Measurements from ENCODE around the gene LCLAT1.

The LCLAT1 gene

DNA sequence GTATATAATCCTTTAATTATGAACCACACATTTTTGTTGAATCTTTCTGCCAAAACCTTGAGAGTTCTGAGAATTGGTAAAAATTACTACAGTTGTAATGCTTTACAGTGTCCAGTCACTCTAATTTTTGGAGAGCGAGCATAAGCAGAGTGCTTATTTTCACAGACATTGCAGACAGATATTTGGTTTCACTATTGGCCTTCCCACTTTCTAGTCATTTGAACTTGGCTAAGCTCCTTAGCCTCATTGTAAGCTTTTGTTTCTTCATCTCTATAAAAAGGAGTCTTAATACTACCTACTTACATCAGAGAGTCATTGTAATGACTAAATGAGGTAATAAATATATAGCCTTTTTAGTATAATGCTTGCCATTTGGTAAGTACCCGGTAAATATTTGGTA, 80.4 kb downstream of the LCLAT1 start:
- no peak for DNase-seq

DNA sequence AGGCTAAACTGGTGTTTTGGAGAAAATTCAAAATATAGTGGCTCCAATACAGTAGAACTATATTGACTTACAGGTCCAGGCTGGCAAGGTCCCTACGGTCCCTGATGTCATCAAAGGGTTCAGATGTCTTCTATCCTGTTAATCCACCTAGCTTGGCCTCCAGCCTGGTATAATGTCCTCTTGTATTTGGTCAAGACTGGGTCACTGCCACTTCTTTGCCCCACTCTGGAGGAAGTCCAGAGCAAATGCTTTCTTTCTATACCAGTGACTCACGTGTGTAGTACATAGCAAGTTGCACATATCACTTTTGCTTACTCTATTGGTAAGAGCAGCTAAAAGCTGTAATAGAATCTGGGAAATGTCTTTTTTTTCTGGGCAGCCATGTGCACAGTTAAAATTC, 80.8 kb downstream of the LCLAT1 start:
- DNase-seq, result no peak

DNA sequence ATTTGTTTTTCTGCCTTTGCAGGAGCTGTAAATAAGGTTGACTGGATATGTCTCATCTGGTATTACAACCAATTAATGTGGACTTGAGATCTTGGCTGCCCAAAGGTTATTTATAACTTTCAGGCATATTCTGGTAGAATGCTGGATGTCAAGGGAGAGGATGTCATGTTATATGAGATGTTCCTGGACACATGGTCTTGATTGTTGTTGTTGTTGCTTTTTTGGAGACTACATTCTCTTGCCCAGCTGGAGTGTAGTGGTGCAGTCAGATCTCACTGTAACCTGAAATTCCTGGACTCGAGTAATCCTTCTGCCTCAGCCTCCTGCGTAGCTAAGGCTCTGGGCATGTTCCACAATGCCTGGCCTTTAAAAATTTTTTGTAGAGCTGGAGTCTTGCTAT, 83.3 kb downstream of the LCLAT1 start:
- DNase-seq, result no peak

DNA sequence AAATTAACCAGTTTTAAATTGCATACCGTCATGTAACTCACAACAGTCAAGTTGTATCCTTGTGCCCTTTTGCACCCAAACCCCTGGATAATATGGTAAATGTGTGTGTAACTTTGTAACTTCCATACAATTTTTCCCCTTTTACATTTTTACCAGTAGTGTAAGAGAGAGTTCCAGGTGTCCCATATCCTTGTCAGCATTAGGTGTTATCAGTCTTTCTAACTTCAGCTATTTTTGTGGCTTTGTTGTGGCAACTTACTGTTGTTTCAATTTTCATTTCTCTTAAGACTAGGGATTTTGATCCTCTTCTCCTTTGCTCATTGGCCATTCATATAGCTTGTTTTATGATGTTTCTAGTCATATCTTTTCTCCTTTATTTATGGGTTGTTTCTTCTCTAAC, 94.6 kb downstream of the LCLAT1 start:
- no peak for DNase-seq

DNA sequence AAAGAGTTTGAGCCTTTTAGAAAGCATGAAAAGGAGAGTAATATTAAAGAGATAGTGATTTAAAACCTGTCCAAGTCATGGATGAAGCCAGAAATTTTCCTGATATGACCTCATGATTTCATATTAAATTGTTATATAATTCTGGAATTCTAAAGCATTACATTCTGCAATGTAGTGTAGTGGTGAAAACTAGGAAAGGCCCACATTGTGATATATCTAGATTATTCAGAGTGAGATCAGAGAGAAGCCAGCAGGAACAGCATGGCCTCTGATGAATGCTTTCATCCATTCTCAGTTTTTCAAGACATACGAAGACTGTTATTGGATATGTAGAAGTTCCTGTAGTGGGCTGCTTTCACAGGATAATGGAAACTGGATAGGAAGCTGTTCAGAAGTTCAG, 98.8 kb downstream of the LCLAT1 start:
- DNase-seq, result no peak

DNA sequence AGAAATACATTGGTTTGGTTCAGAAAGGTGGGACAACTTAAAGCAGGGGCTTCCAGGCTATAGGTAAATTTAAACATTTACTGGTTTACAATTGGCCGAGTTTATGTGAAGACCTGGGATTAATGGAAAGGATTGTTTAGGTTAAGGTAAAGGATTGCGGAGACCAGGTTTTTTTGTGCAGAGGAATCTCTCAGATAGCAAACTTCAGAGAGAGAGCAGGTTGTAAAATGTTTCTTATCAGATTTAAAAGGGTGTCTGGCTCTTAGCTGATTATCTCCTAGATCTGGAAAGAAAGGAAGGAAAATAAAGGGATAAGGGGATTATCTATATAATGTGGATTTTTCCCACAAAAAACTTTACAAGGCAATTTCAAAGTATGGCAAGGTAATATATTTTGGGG, 101.3 kb downstream of the LCLAT1 start:
- no peak for DNase-seq

DNA sequence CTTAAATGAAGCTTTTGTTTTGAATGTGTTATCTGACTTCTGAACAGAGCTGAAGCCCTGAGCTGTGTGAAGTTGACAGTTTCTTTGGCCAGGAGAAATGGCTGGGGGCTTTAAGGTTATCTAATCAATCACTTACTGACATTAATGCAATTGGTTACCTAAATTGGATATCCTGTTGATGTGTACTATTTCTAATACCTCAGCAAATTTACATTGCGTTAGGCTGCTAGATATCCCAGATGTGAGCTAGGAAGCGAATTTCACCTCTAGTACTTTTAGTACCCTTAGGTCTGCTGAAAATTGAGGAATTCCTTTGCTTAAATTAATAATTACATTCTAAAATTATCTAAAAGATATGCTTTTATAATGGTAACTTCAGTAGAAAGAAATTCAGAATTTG, 102.0 kb downstream of the LCLAT1 start:
- DNase-seq, result no peak

DNA sequence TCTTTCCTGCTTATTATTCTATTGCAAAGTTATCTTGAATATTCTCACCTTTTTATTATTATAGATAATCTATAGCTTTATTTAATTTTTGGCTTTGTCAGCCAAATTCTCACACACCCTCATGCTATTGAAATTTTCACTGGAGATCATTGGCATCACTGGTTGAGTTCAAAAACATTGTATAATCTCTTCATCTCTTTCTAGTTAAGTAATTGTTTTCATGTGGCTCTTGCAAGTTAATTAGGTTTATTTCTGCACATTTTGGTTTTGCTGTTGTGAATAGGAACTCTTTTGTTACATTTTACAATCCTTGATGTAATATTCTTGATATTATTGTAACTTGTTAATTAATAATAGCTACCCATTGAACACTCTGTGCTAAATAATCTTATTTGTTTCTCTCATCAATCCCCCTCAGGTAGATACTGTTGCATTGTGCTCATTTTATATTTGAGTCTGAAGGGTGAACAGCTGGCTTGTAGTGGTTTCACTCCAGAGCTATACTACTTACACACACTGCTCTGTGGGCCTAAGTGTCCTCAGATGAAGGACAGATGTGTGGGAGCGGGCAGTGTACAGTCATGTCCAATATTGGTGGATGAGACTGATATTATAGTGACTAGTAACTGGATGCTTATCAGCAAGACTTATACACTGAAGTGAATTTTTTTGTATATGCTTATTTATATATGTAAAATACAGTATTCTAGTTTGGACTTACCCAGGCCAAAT, 112.7 kb downstream of the LCLAT1 start:
- DNase-seq, result no peak

DNA sequence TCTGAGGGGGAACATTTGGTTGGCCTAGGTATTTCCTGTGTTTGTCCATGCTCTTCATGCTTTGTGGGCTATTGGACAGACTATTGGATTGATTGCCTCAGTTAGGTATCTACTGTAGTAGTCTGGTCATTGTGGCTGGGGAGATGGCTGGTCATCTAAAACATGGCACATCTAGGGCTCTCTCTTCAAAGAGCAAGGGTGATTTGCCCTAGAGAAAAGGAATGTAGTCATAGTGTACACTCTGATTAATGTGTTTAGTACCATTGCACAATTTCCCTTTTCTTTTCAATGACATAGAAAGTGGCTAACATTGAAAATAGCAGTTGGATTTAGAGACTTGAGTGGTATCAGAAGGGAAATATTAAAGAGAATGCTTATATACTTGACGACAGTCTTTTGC, 114.3 kb downstream of the LCLAT1 start:
- DNase-seq, result no peak

DNA sequence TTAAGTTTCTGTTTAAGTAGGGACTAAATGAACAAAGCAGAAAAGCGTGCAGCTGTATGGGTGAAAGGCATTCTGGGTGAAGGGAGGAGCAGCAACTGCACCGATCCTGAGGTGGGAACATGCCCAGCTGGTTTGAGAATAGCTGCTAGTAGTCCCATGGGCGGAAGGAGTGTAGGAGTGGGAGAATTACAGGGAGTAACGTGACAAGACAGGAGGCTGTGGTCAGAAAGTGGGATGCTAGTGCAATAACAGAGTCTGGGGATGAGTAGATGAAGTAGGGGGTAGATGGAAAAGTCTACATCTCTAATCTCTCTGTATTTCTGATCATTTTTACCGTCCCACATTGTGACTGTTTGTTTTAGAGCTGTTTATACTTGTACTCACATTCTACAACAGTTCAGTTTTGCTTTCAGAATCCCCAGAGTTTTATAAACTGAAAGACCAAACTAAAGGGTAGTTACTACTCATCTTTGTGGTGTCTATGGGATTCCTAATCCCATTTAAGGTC, 118.9 kb downstream of the LCLAT1 start:
- no peak for DNase-seq

DNA sequence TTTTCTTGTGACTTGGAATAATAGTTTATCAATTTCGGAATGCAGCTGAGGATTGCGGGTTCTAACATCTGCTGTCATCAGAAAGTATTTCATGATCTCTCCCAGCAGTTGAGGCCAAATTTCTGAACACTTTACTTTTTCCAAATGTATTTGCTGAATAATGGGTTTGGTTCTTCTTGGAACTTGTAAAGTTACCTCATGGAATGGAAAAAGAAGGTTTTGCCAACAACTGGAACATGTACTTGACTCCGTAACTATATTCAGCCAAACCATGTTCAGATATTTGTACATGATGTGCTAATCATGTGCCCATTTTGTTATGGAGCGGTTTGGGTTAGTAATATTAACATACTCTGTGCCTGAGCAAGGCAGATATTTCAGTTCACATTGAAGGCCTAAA, 119.6 kb downstream of the LCLAT1 start:
- no peak for DNase-seq

DNA sequence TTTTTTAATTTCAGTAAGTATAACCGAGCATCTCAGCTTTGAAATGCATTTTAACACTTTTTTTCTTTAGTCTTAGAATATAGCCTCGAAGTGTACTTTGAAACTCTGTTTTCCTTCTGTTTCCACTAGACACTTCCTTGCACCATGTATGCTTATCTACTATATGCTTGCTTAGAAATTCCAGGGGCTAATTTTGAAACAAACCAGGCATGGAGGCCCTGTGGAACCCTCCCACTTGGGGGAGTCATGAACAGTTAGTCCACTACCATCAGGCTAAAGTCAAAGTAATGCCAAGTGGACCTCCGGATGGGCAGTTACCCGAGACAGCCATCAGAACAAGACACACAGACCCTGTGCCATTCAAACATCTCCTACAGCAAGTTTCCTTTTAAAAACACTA, 120.3 kb downstream of the LCLAT1 start:
- DNase-seq, result no peak

DNA sequence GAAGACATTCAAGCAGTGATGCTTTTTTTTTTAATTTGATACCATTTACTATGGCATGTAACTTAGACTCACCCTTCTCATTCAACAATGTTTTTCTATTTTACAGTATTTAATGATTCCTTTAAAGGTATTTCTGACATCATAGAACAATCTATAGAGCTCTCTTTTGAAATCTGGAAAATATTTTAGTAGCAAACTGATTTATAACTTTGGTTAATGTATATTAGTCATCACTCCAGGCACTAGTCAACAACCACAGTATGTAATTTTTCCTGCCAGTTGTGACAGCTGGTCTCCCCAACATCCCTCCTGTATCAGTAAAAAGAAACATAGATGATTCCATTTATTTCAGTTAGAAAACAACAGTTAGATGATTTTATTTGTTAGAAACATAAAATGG, 122.9 kb downstream of the LCLAT1 start:
- DNase-seq, result no peak

DNA sequence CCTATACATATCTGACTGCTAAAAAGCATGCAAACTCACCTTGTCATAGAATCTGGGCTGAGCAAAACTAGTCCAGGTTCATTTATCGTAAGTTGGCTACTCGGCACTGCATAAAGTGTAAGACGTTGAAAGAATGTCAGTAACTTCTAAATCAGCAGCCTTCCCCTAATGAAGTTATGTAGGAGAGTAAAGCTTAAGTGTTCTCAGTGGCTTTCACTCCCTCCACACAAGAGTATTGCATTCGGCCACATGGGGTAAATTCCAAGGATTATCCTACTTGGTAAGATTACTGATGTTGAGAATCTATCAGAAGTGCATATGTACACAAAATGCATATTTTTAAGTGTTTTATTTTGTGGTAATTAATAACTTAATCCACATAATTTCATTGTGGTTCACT, 130.1 kb downstream of the LCLAT1 start:
- no peak for DNase-seq

DNA sequence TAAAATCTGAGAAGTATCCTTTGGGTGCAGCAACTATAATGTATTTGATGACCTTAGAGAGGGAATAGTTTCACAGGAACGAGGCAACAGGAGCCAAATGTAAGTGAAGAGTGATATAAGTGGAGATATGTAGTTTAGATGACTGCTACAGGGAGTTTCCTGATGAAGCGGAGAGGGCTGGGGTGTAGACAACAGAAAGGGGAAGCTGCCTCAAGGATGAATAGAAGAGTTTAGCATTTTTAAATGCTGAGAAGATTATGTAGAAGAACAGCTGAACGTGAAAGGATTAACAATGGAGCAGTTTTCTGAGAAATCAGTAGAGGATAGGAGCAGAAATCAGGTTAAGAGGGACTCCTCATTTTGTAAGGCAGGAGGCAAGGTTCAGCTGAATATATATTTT, 133.3 kb downstream of the LCLAT1 start:
- DNase-seq, result no peak

DNA sequence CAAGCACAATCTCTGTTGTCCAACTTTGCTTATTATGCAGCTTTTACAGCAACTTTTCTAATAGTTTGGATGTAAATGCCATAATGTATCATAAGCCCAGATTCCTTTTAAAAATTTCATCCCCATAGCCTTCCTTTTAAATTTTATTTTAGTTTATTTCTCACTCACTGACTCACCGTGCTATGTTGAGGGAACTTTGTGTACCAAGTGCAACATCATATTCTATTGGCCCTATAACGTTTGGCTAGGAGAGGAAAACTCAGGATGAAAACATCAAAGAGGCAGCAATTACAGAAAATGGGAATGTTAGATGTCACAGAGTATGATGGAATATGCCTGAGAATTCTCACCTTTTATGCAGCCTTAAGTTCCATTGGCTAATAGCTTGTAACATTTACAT, 135.5 kb downstream of the LCLAT1 start:
- no peak for DNase-seq

DNA sequence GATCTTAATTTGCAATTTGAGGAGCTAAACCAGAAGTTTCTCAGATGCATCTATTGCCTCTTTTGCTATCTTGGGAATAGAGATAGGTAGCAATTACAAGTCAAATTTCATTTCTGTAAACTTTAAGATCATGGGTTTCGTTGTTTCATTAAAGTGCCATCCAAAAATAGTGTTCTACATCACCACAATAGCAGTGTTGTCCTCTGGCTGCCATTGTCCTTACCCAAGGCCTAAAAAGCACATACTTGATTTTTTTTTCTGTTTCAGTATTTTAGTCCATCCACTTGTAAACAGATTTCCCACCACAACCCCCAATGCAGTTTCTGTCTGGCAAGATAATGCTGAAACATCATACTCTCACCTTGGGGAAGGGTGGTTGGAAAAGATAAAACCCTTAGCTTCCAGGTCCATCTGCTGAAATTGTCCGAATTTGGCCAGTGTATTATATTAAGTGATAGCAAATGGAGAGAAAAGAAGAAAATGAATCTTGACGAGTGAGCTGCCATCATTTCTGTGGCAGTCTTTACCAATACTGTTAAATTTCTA, 136.2 kb downstream of the LCLAT1 start:
- no peak for DNase-seq

DNA sequence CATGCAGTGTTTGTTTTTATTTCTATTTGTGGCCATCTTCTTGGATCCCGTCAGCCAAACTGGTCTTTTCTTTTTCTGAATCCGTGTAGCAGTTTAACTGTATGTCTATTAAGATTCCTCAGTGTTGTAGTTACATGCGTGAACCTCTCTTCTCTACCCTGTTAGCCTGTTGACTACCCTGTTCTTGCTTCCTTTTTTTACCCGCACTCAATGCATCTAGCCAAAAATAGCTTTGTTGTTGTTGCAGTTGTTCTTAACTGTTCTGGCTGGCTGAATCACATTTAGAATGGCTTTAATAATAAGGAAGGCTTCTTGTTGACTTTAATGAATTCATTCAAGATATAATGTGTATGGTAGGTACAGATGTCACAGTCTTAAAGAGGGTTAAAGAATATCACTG, 137.1 kb downstream of the LCLAT1 start:
- DNase-seq, result no peak

DNA sequence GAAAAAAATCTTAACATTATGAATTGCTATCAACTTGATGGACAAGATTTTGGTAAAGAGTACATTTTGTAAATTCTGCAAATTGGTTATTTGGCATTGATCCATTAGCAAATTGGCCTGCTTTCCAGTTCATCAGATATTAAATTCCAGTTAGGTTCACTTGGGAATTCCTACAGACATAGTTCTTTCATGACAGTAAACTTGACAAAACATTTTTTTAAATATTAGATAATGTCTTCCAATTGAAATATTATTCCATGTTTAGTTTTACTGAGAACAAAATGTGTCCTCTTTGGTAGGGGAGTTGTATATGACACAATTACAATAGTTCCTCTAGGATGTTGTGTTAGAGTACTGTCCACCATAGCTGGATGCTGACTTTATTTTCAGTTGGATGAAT, 141.9 kb downstream of the LCLAT1 start:
- DNase-seq, result no peak

DNA sequence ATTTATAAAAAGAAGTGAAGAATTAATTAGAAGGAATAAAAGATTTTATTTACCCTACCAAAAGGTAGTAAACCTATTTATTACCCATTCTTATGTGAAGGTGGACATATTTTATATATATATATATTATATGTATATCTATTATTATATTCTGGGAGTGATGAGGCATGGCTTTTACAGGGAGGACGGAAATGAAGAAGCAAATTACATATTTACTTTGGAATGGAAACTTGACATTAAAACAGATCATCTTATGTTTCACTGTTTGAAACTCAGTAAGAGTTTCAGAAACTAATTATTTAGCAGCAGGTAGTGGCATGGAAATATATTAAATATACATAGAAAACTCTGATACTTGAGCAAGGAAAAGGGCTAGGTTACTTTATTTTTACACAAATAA, 143.4 kb downstream of the LCLAT1 start:
- DNase-seq, result no peak

DNA sequence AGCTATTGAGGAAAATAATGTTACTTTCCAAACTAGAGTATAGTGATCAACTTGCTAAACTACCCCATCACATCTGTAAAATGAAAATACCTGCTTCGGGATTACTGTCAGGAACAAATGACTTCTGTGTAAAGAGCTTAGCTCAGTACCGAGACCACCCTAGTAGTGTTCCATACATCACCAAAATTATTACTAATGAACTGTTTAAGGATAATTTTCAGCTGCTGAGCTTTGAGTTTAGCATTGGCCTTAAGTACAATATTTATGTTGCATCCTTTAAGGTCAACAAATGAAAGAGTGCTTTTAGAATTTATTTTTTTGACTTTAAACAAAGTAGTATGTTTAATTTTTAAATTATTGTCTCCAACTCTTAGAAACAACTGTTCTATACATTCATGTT, 144.1 kb downstream of the LCLAT1 start:
- no peak for DNase-seq

DNA sequence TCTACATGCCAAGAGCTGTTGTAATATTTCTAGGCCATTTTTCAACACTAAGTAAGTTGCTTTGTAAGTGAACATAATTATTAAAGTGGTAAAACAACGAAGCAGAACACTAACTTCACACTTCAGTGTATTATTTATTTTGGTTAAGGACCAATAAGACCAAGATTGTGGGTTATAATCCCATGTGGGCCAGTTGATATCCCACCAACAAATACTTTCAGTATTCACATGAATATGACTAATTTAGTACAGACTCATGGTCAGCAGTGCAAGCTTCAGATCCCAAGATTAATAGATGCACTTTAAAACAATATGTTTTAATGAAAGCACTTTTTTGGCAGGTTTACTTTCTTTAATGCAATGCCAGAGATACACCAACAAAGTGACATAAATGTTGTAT, 154.3 kb downstream of the LCLAT1 start:
- DNase-seq, result no peak

DNA sequence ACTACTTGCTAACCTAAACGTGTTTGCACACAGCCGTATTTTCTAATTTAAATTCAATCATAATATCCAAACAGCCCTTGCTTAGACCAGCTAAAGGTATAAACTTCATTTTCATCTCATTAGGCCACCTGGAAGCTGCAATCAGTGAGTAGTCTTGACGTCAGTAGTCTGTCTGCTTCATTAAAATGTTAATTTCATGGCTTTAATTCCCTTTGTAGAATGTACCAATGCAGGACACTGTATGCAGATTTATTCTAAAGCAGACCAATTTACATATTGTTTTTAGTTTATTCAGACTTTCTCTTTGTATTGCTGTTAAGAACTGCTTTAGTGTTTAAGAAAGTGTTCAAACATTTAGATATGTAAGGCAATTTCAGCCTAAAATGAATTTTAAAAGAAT, 158.2 kb downstream of the LCLAT1 start:
- DNase-seq, result no peak

DNA sequence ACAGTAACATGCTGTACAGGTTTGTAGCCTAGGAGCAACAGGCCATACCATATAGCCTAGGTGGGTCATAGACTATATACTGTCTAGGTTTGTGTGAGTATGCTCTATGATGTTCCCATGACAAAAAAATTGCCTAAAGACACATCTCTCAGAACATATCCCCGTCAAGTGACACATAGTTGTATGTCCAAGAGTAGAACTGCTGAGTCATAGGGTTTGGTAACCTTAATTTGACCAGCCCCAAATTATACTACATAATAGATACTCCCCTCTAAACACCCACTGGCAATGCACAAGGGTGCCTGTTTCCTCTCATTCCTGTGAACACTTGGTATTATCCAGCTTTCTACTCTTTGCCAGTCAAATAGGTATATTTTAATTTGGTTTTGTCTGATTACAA, 161.6 kb downstream of the LCLAT1 start:
- no peak for DNase-seq

DNA sequence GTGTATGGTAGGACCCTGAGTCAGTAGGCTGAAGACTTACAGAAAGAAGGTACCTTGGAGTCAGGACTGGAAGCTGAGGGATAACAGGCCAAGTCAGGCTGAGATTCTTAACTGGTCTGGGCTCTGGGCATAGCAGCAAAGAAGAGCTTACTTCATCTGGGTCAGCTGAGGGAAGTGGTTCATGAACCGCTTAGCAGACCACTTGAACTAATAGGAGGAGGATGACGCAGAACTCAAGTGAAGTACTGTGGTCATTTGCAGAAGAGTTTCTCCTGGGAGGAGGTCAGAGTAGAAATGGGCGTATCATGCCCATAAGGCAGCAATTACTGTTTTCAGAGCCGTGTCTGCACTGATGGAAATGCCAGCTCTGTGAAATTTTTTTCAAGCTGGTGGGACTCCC, 164.5 kb downstream of the LCLAT1 start:
- no peak for DNase-seq
